Measurements from ENCODE around the gene GPR83.

DNA sequence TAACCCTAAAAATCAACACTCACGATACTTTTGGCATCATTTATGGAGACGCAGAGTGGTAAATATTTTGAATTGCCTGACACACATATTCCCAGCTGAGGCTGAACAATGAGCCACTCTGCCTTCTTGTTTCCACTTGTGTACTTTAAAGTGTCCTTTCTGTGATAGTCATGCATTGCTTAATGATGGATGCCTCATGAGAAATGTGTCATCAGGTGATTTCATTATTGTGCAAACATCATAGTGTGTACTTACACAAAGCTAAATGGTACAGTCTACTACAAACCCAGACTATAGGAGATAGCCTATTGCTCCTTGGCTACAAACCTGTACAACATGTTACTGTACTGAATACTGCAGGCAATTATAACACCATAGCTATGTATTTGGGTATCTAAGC lies 48.2 kb upstream of the GPR83 start:
- TF ChIP-seq EZH2phosphoT487 (IDR thresholded peaks at IDR 0.05; ENCODE audit: low read depth): no peak
- TF ChIP-seq, protein P1, sequence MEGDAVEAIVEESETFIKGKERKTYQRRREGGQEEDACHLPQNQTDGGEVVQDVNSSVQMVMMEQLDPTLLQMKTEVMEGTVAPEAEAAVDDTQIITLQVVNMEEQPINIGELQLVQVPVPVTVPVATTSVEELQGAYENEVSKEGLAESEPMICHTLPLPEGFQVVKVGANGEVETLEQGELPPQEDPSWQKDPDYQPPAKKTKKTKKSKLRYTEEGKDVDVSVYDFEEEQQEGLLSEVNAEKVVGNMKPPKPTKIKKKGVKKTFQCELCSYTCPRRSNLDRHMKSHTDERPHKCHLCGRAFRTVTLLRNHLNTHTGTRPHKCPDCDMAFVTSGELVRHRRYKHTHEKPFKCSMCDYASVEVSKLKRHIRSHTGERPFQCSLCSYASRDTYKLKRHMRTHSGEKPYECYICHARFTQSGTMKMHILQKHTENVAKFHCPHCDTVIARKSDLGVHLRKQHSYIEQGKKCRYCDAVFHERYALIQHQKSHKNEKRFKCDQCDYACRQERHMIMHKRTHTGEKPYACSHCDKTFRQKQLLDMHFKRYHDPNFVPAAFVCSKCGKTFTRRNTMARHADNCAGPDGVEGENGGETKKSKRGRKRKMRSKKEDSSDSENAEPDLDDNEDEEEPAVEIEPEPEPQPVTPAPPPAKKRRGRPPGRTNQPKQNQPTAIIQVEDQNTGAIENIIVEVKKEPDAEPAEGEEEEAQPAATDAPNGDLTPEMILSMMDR (IDR thresholded peaks at IDR 0.05; ENCODE audit: low read depth, low read length): no peak

All from OCI-LY3 (cell line).